K562 (cell line): ENCODE results near the gene UMODL1. TPM values are rescaled to one million over a fixed set of nuclear protein-coding genes. Genes with fewer than 3 reads are reported as not detected.

Experiments used
- CC2D1A ChIP-seq: fragments of 450-650 bp; IDR thresholded peaks from 2 replicates; pipeline ENCODE4 v1.6.1; 2017; ENCODE audit warnings: mild to moderate bottlenecking
- CEBPZ ChIP-seq: fragments of 150-350 bp; IDR thresholded peaks from 2 replicates; pipeline ENCODE4 v1.6.1; 2014; ENCODE audit warnings: low read depth, mild to moderate bottlenecking, low read length, borderline replicate concordance
- CTCFL ChIP-seq: IDR thresholded peaks from 2 replicates; pipeline ENCODE4 v1.6.1; 2011; ENCODE audit warnings: borderline replicate concordance, low read depth, mild to moderate bottlenecking, moderate library complexity, low read length; ENCODE audit not compliant: insufficient read depth, poor library complexity, severe bottlenecking
- DMBX1 ChIP-seq: fragments of 250-450 bp; sonication (Bioruptor Pico); IDR thresholded peaks from 2 replicates; pipeline ENCODE4 v1.8.0; 2022; ENCODE audit warnings: inconsistent platforms, mild to moderate bottlenecking, moderate library complexity, borderline replicate concordance
- ETV1 ChIP-seq: fragments of 450-650 bp; conservative IDR thresholded peaks from 2 replicates; pipeline ENCODE4 v1.6.1; 2016; ENCODE audit warnings: missing genetic modification characterization, control low read depth, low read depth, missing compliant biosample characterization
- GATA2 ChIP-seq: sonication (generic); formaldehyde crosslinking; IDR thresholded peaks from 2 replicates; pipeline ENCODE4 v1.4.0; 2020; ENCODE audit warnings: mild to moderate bottlenecking, missing genetic modification reagents
- HCFC1 ChIP-seq: IDR thresholded peaks from 2 replicates; pipeline ENCODE4 v1.6.1; 2012; ENCODE audit warnings: low read depth, low read length, improper control_type of control experiment
- HSF4 ChIP-seq: fragments of 250-450 bp; sonication (Bioruptor Pico); IDR thresholded peaks from 2 replicates; pipeline ENCODE4 v2.1.2; 2022; ENCODE audit warnings: mild to moderate bottlenecking, moderate library complexity, borderline replicate concordance
- JUN ChIP-seq, 2 experiments: sonication (generic) in 1 of 2; formaldehyde crosslinking in 1 of 2; IDR thresholded peaks; 2 replicates each; pipeline versions ENCODE4 v1.6.1 to v1.8.0; 2012 to 2022; ENCODE audit warnings: borderline replicate concordance in 2 of 2, mild to moderate bottlenecking in 2 of 2, improper control_type of control experiment in 1 of 2, low read depth in 1 of 2, low read length in 1 of 2, missing genetic modification reagents in 1 of 2
- MAFG ChIP-seq: fragments of 450-650 bp; conservative IDR thresholded peaks from 2 replicates; pipeline ENCODE4 v1.6.1; 2016; ENCODE audit warnings: missing genetic modification characterization, missing compliant biosample characterization
- MBD2 ChIP-seq: sonication (generic); IDR thresholded peaks from 2 replicates; pipeline ENCODE4 v1.6.1; 2016; ENCODE audit warnings: low read depth, borderline replicate concordance
- NCOR1 ChIP-seq: fragments of 450-650 bp; IDR thresholded peaks from 2 replicates; pipeline ENCODE4 v1.6.1; 2016; ENCODE audit warnings: mild to moderate bottlenecking, moderate library complexity
- RBBP5 ChIP-seq: fragments of 200-600 bp; sonication (generic); IDR thresholded peaks from 2 replicates; pipeline ENCODE4 v1.6.1; 2012; ENCODE audit warnings: borderline replicate concordance, mild to moderate bottlenecking, low read length, control low read depth, inconsistent platforms; ENCODE audit not compliant: insufficient read depth, poor library complexity, severe bottlenecking
- RCOR1 ChIP-seq, 2 experiments: IDR thresholded peaks; 2 replicates each; pipeline ENCODE4 v1.6.1; 2012; ENCODE audit warnings: low read depth in 2 of 2, low read length in 2 of 2, borderline replicate concordance in 1 of 2, improper control_type of control experiment in 1 of 2
- SMARCE1 ChIP-seq: fragments of 450-650 bp; IDR thresholded peaks from 2 replicates; pipeline ENCODE4 v1.7.1; 2016; ENCODE audit warnings: mild to moderate bottlenecking
- SREBF2 ChIP-seq: sonication (generic); formaldehyde crosslinking; IDR thresholded peaks from 2 replicates; pipeline ENCODE4 v1.4.0; 2020; ENCODE audit warnings: mild to moderate bottlenecking, missing genetic modification reagents
- TBP ChIP-seq: optimal IDR thresholded peaks from 2 replicates; pipeline ENCODE3; 2011; ENCODE audit warnings: low read depth, low read length, improper control_type of control experiment
- ZBTB26 ChIP-seq: fragments of 450-650 bp; formaldehyde crosslinking; IDR thresholded peaks from 2 replicates; pipeline ENCODE4 v1.4.0; 2022; ENCODE audit warnings: missing genetic modification characterization
- ZBTB8A ChIP-seq: fragments of 450-650 bp; IDR thresholded peaks from 2 replicates; pipeline ENCODE4 v1.6.1; 2018; ENCODE audit warnings: mild to moderate bottlenecking, moderate library complexity; ENCODE audit not compliant: partially characterized antibody
- ZNF511 ChIP-seq: sonication (generic); formaldehyde crosslinking; IDR thresholded peaks from 2 replicates; pipeline ENCODE4 v1.8.0; 2022; ENCODE audit warnings: mild to moderate bottlenecking, missing genetic modification reagents
- ZNF644 ChIP-seq: fragments of 200-800 bp; sonication (Bioruptor generic); IDR thresholded peaks from 2 replicates; pipeline ENCODE4 v1.6.1; 2016; ENCODE audit warnings: low read depth, missing genetic modification characterization, missing compliant biosample characterization
- polyA plus RNA-seq, 8 experiments: library from polyadenylated mRNA; depleted of rRNA in 4 of 8; stranded (reverse) in 5 of 8; unstranded in 3 of 8; fragments of >200 nt; fragmentation: Nextera tagmentation in 2 of 8; fragmentation: Illumina TruSeq in 1 of 8; extraction: Ambion mirVana in 2 of 8; extraction: Trizol in 1 of 8; gene quantifications; 2 replicates each; pipeline versions ENCODE4 v1.2.1 to v1.2.3, GENCODE V29; 2011 to 2014; ENCODE audit warnings: inconsistent platforms in 1 of 8, missing spikeins in 1 of 8
- total RNA-seq, 7 experiments: library from RNA; depleted of rRNA in 6 of 7; stranded (reverse); fragments of >200 nt in 6 of 7; fragmentation: Illumina TruSeq in 2 of 7; extraction: Trizol in 2 of 7; gene quantifications; 2 replicates each; pipeline versions ENCODE4 v1.2.1 to v1.2.3, GENCODE V29; 2011 to 2021; ENCODE audit warnings: low replicate concordance in 1 of 7

Gene UMODL1
- total and polyA plus RNA-seq, 9 of the 15 experiments (the other 6 are each of a cell fraction or from before 2014, with no cell fraction given): not detected

GRCh38 chr21:42051788-42052187 lies 19.3 kb upstream of the UMODL1 start (continued):
- no peak for TF ChIP-seq ZBTB8A
- TF ChIP-seq CTCFL: no peak
- peak; percentile 60; the same call in 1 of the 2 replicates for TF ChIP-seq DMBX1 (CRISPR knock-in tag)
- peak; percentile 90 for TF ChIP-seq SMARCE1
- no peak for TF ChIP-seq CEBPZ
- TF ChIP-seq MAFG (tag): no peak
- no peak for TF ChIP-seq ZNF511 (CRISPR knock-in tag)
- TF ChIP-seq CC2D1A: no peak
- peak; percentile 68 for TF ChIP-seq NCOR1
- peak; percentile 46; the same call in 1 of the 2 replicates for TF ChIP-seq ZNF644 (tag)
- TF ChIP-seq MBD2: no peak
- peak; percentile 75 for TF ChIP-seq GATA2 (CRISPR knock-in tag)
- peak in 1 of 2 experiments; percentile 96; a peak in 2 of 4 replicates for TF ChIP-seq RCOR1 (IDR thresholded peaks at IDR 0.05; ENCODE audit: borderline replicate concordance in 1 of 2, low read depth in 2 of 2, low read length in 2 of 2)
- peak; percentile 70 for TF ChIP-seq JUN (IDR thresholded peaks at IDR 0.05; ENCODE audit: borderline replicate concordance, low read depth, low read length)
- TF ChIP-seq JUN (CRISPR knock-in tag; IDR thresholded peaks at IDR 0.05; ENCODE audit: borderline replicate concordance): no peak
- TF ChIP-seq HCFC1: no peak
- no peak for TF ChIP-seq HSF4 (CRISPR knock-in tag)
- no peak for TF ChIP-seq ZBTB26 (CRISPR knock-in tag)
- TF ChIP-seq ETV1 (tag): peak; percentile 99
- TF ChIP-seq SREBF2 (CRISPR knock-in tag): no peak
- no peak for TF ChIP-seq RBBP5
- no peak for TF ChIP-seq TBP
